ENCODE measurements around the gene REG4. TPM values are rescaled to one million over a fixed set of nuclear protein-coding genes. Genes with fewer than 3 reads are reported as not detected.

REG4 gene
- total and polyA plus RNA-seq, 2 donors (not counting 1 experiment from before 2014, with no cell fraction given), result not detected

DNA sequence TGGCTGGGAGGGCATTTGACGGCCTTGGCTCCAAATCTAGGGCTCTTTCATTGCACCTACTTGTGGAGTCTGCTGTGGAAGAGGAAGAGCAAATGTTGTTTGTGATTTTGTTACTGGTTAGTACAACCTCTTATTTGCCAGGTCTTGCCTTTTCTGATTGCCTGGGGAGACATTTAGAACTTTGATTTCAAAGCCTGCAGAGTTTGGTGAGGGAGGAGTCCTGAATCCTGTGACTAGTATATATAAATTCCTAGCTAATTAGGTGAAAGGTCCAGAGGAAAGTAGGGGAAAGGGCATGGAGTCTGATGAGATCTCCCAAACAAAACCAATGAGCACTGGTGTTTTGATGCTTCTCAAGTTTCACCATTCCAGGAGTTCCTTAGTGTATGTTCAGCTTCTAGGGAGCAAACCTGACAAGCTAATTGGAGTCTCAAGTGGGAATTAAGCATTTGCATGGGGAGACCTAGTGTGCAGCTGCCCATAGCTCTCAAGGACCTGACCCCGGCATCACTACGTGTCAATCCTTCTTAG, 37.5 kb downstream of the REG4 start:
- ATAC-seq (ENCODE audit: low read depth) (no peak), DNase-seq (no peak)
- WGBS (ENCODE audit: insufficient coverage), result 100% methylated on average over 3 of the region's 3 CpGs
- POLR2A ChIA-PET, result no interaction called here
- no peak overlapping the region for H3K9ac ChIP-seq (ENCODE audit: low read length)
- no peaks in the 10 kb centered on the region for H3K4me1 ChIP-seq (ENCODE audit: control insufficient read depth in 2 of 2, insufficient read depth in 2 of 2, low read length in 2 of 2)
- no peaks in the 10 kb centered on the region for H3K9me3 ChIP-seq (ENCODE audit: control extremely low read depth in 1 of 3, control insufficient read depth in 2 of 3, insufficient read depth in 1 of 3, low read length in 2 of 3)
- H3K4me2 ChIP-seq (replicated peaks; ENCODE audit: low read depth, low read length, poor library complexity, severe bottlenecking), result no peak overlapping the region
- no peaks in the 10 kb centered on the region for H3K79me2 ChIP-seq (ENCODE audit: control insufficient read depth, insufficient read depth, low read length)
- intact Hi-C loops (cut with micrococcal nuclease), result no loop called here
- peaks cover 5% of the 10 kb centered on the region for H3K27me3 Mint-ChIP-seq
- TF ChIP-seq, protein P1, sequence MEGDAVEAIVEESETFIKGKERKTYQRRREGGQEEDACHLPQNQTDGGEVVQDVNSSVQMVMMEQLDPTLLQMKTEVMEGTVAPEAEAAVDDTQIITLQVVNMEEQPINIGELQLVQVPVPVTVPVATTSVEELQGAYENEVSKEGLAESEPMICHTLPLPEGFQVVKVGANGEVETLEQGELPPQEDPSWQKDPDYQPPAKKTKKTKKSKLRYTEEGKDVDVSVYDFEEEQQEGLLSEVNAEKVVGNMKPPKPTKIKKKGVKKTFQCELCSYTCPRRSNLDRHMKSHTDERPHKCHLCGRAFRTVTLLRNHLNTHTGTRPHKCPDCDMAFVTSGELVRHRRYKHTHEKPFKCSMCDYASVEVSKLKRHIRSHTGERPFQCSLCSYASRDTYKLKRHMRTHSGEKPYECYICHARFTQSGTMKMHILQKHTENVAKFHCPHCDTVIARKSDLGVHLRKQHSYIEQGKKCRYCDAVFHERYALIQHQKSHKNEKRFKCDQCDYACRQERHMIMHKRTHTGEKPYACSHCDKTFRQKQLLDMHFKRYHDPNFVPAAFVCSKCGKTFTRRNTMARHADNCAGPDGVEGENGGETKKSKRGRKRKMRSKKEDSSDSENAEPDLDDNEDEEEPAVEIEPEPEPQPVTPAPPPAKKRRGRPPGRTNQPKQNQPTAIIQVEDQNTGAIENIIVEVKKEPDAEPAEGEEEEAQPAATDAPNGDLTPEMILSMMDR (IDR thresholded peaks at IDR 0.05), result no peak
- TF ChIP-seq EZH2 (IDR thresholded peaks at IDR 0.05; ENCODE audit: borderline replicate concordance, insufficient read depth, low read depth, low read length, poor library complexity, severe bottlenecking), result no peak
- no peak overlapping the region for H3K4me3 ChIP-seq (ENCODE audit: control extremely low read depth in 1 of 5, extremely low read depth in 1 of 5, insufficient read depth in 1 of 5, low read depth in 2 of 5, low read length in 4 of 5)
- CTCF ChIA-PET, result no interaction called here
- no peak overlapping the region for H3K27ac ChIP-seq (ENCODE audit: low read length in 2 of 2)
- no peaks in the 10 kb centered on the region for H3K4me1 Mint-ChIP-seq
- no peaks in the 10 kb centered on the region for H4K20me1 ChIP-seq (ENCODE audit: control insufficient read depth, insufficient read depth, low read length, poor library complexity, severe bottlenecking)
- H3K27me3 ChIP-seq (replicated peaks in 1 of 4; ENCODE audit: control extremely low read depth in 1 of 4, control insufficient read depth in 3 of 4, insufficient read depth in 4 of 4, low read length in 3 of 4), result peaks cover 0 to 6% (median 0%) of the 10 kb centered on the region in 4 experiments
- H3K4me3 Mint-ChIP-seq, result no peak overlapping the region
- no peak overlapping the region for H3K27ac Mint-ChIP-seq
- H3K9me3 Mint-ChIP-seq (ENCODE audit: insufficient read depth), result no peaks in the 10 kb centered on the region
- no peak overlapping the region for H2AFZ ChIP-seq (ENCODE audit: insufficient read depth, low read depth, low read length, poor library complexity, severe bottlenecking)
- no peaks in the 10 kb centered on the region for H3K36me3 ChIP-seq (replicated peaks in 1 of 2; ENCODE audit: control extremely low read depth in 1 of 2, control insufficient read depth in 1 of 2, extremely low read depth in 1 of 2, insufficient read depth in 2 of 2, low read length in 1 of 2)

DNA sequence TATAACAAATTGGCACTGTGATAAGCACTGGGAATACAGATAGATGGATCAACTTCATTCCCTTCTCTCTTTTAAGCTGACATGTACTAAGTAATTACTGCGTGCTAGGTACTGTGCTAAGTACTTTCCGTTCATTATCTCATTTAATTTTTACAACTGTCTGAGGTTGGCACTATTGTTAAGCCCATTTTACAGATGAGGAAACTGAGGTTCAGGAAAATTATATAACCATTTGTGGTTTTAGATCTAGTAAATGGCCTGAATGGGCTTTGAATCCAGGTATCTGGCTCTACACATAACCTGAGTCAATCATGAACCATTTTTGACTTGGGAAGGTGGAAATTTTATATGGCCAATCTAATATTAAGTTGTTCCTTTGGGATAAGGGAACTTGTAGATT, 39.0 kb downstream of the REG4 start:
- Mint-ChIP-seq H3K4me3 (no peak overlapping the region), H3K27me3 (peaks cover 12% of the 10 kb centered on the region), H3K27ac (no peak overlapping the region), H3K4me1 (no peaks in the 10 kb centered on the region), H3K9me3 (ENCODE audit: insufficient read depth) (no peaks in the 10 kb centered on the region)
- Histone ChIP-seq H3K4me2 (replicated peaks; ENCODE audit: low read depth, low read length, poor library complexity, severe bottlenecking) (no peak overlapping the region), H3K27me3 (replicated peaks in 1 of 4; ENCODE audit: control extremely low read depth in 1 of 4, control insufficient read depth in 3 of 4, insufficient read depth in 4 of 4, low read length in 3 of 4) (peaks cover 0 to 6% (median 0%) of the 10 kb centered on the region in 4 experiments), H4K20me1 (ENCODE audit: control insufficient read depth, insufficient read depth, low read length, poor library complexity, severe bottlenecking) (no peaks in the 10 kb centered on the region), H3K9ac (ENCODE audit: low read length) (no peak overlapping the region), H3K36me3 (replicated peaks in 1 of 2; ENCODE audit: control extremely low read depth in 1 of 2, control insufficient read depth in 1 of 2, extremely low read depth in 1 of 2, insufficient read depth in 2 of 2, low read length in 1 of 2) (no peaks in the 10 kb centered on the region), H3K27ac (ENCODE audit: low read length in 2 of 2) (no peak overlapping the region), H3K4me3 (ENCODE audit: control extremely low read depth in 1 of 5, extremely low read depth in 1 of 5, insufficient read depth in 1 of 5, low read depth in 2 of 5, low read length in 4 of 5) (no peak overlapping the region), H3K79me2 (ENCODE audit: control insufficient read depth, insufficient read depth, low read length) (no peaks in the 10 kb centered on the region), H3K9me3 (ENCODE audit: control extremely low read depth in 1 of 3, control insufficient read depth in 2 of 3, insufficient read depth in 1 of 3, low read length in 2 of 3) (no peaks in the 10 kb centered on the region), H3K4me1 (ENCODE audit: control insufficient read depth in 2 of 2, insufficient read depth in 2 of 2, low read length in 2 of 2) (no peaks in the 10 kb centered on the region), H2AFZ (ENCODE audit: insufficient read depth, low read depth, low read length, poor library complexity, severe bottlenecking) (no peak overlapping the region)
- ChIA-PET POLR2A (no interaction called here), CTCF (no interaction called here)
- intact Hi-C loops (cut with micrococcal nuclease), result no loop called here
- DNase-seq (no peak), ATAC-seq (ENCODE audit: low read depth) (no peak)
- WGBS (ENCODE audit: insufficient coverage), result no CpG with 5 or more reads among the region's 2 CpGs
- TF ChIP-seq, protein P1 (IDR thresholded peaks at IDR 0.05), result no peak
- no peak for TF ChIP-seq EZH2 (IDR thresholded peaks at IDR 0.05; ENCODE audit: borderline replicate concordance, insufficient read depth, low read depth, low read length, poor library complexity, severe bottlenecking)

Data from B cell (primary cell).